Liver (tissue), 9 donors: ENCODE data around the gene PADI3. TPM values are rescaled to one million over a fixed set of nuclear protein-coding genes. Genes with fewer than 3 reads are reported as not detected.

Experiments
- DNase-seq: peaks from one replicate; pipeline ENCODE4 v3.0.0-alpha.2; 2017; ENCODE audit warnings: low spot score
- H3K27ac ChIP-seq, 2 donors: one replicate each; pipeline ENCODE4 v1.7.0; 2013; ENCODE audit warnings: inconsistent platforms in 2 of 2, low read length in 2 of 2, control low read depth in 1 of 2, low read depth in 1 of 2, mild to moderate bottlenecking in 1 of 2
- H3K27me3 ChIP-seq, 4 donors: one replicate each; pipeline versions ENCODE4 v1.6.1 to v1.7.0; 2013; ENCODE audit warnings: low read length in 3 of 4, inconsistent platforms in 1 of 4, mild to moderate bottlenecking in 1 of 4, moderate library complexity in 1 of 4; ENCODE audit not compliant: control insufficient read depth in 4 of 4, insufficient read depth in 4 of 4
- H3K36me3 ChIP-seq, 4 donors: one replicate each; pipeline versions ENCODE4 v1.6.1 to v1.7.0; 2013; ENCODE audit warnings: low read length in 3 of 4, mild to moderate bottlenecking in 3 of 4, low read depth in 1 of 4, moderate library complexity in 1 of 4; ENCODE audit not compliant: control insufficient read depth in 4 of 4, insufficient read depth in 3 of 4
- H3K4me1 ChIP-seq, 4 donors: one replicate each; pipeline versions ENCODE4 v1.6.1 to v1.7.0; 2013; ENCODE audit warnings: low read length in 3 of 4, mild to moderate bottlenecking in 3 of 4, moderate library complexity in 1 of 4; ENCODE audit not compliant: control insufficient read depth in 4 of 4, insufficient read depth in 4 of 4
- H3K4me3 ChIP-seq, 3 donors: one replicate each; pipeline versions ENCODE4 v1.6.1 to v1.7.0; 2013; ENCODE audit warnings: low read length in 3 of 3, control low read depth in 1 of 3, low read depth in 1 of 3, mild to moderate bottlenecking in 1 of 3
- H3K9ac ChIP-seq, 2 donors: one replicate each; pipeline ENCODE4 v1.7.0; 2013; ENCODE audit warnings: low read length in 2 of 2, mild to moderate bottlenecking in 2 of 2, moderate library complexity in 2 of 2, control low read depth in 1 of 2, low read depth in 1 of 2
- H3K9me3 ChIP-seq, 4 donors: one replicate each; pipeline versions ENCODE4 v1.6.1 to v1.7.0; 2013; ENCODE audit warnings: low read length in 3 of 4; ENCODE audit not compliant: control insufficient read depth in 4 of 4
- ATF3 ChIP-seq: IDR thresholded peaks from 2 replicates; pipeline ENCODE4 v1.6.1; 2016; ENCODE audit warnings: antibody characterized with exemption
- CTCF ChIP-seq: fragments of 150-350 bp; IDR thresholded peaks from 2 replicates; pipeline ENCODE4 v1.5.1; 2017; ENCODE audit warnings: improper control_type of control experiment, low read depth, low read length; ENCODE audit not compliant: missing input control
- EGR1 ChIP-seq, 2 donors: IDR thresholded peaks; 2 replicates each; pipeline ENCODE4 v1.6.1; 2016 to 2018; ENCODE audit warnings: antibody characterized with exemption in 2 of 2, low read depth in 2 of 2
- FOXA1 ChIP-seq: IDR thresholded peaks from 2 replicates; pipeline ENCODE4 v1.6.1; 2016; ENCODE audit warnings: antibody characterized with exemption
- FOXA2 ChIP-seq: IDR thresholded peaks from 2 replicates; pipeline ENCODE4 v1.6.1; 2016; ENCODE audit warnings: antibody characterized with exemption
- GABPA ChIP-seq, 2 donors: IDR thresholded peaks in 1 of 2; conservative IDR thresholded peaks in 1 of 2; 2 replicates each; pipeline ENCODE4 v1.6.1; 2016; ENCODE audit warnings: antibody characterized with exemption in 2 of 2, mild to moderate bottlenecking in 1 of 2, moderate library complexity in 1 of 2
- HNF4A ChIP-seq, 2 donors: conservative IDR thresholded peaks; 2 replicates each; pipeline ENCODE4 v1.6.1; 2016; ENCODE audit warnings: antibody characterized with exemption in 2 of 2, mild to moderate bottlenecking in 2 of 2
- JUND ChIP-seq, 2 donors: IDR thresholded peaks; 2 replicates each; pipeline ENCODE4 v1.6.1; 2016; ENCODE audit warnings: antibody characterized with exemption in 2 of 2
- MAX ChIP-seq: IDR thresholded peaks from 2 replicates; pipeline ENCODE4 v1.6.1; 2016; ENCODE audit warnings: antibody characterized with exemption
- NR2F2 ChIP-seq: IDR thresholded peaks from 2 replicates; pipeline ENCODE4 v1.6.1; 2016; ENCODE audit warnings: antibody characterized with exemption
- RAD21 ChIP-seq, 2 donors: IDR thresholded peaks; 2 replicates each; pipeline ENCODE4 v1.6.1; 2016; ENCODE audit warnings: antibody characterized with exemption in 2 of 2, mild to moderate bottlenecking in 2 of 2
- SP1 ChIP-seq: IDR thresholded peaks from 2 replicates; pipeline ENCODE4 v1.6.1; 2018; ENCODE audit warnings: antibody characterized with exemption, mild to moderate bottlenecking
- TAF1 ChIP-seq: conservative IDR thresholded peaks from 2 replicates; pipeline ENCODE4 v1.6.1; 2016; ENCODE audit warnings: antibody characterized with exemption, mild to moderate bottlenecking
- YY1 ChIP-seq: IDR thresholded peaks from 2 replicates; pipeline ENCODE4 v1.6.1; 2016; ENCODE audit warnings: antibody characterized with exemption, mild to moderate bottlenecking
- WGBS: extraction: QIAGEN DNeasy Blood & Tissue Kit; methylation state at CpG from one replicate; pipeline ENCODE4 v1.1.7; 2013; 5-methylcytosine and 5-hydroxymethylcytosine counted together
- polyA plus RNA-seq, 2 donors: library from polyadenylated mRNA; stranded (reverse) in 1 of 2; unstranded in 1 of 2; fragments of 200-250 nt in 1 of 2; fragments of >200 nt in 1 of 2; fragmentation: Nextera tagmentation in 1 of 2; extraction: Ambion mirVana in 1 of 2; gene quantifications; one replicate each; pipeline versions ENCODE4 v1.2.1 to v1.2.3, GENCODE V29; 2013 to 2015
- total RNA-seq, 2 donors: library from RNA; depleted of rRNA; stranded (reverse); fragments of >200 nt; gene quantifications; one replicate each; pipeline ENCODE4 v1.2.3, GENCODE V29; 2014
- TF ChIP-seq, protein P1 (sequence below): IDR thresholded peaks from 2 replicates; pipeline ENCODE4 v1.6.1; 2016; ENCODE audit warnings: antibody characterized with exemption, mild to moderate bottlenecking
- TF ChIP-seq, protein P2 (sequence below): IDR thresholded peaks from 2 replicates; pipeline ENCODE4 v1.6.1; 2016; ENCODE audit warnings: antibody characterized with exemption
- donor health status: healthy.
- donor health status: healthy.
- donor health status: healthy.
- donor health status: healthy.
- donor health status: healthy.

The PADI3 gene
- total and polyA plus RNA-seq, 4 donors, result not detected

DNA sequence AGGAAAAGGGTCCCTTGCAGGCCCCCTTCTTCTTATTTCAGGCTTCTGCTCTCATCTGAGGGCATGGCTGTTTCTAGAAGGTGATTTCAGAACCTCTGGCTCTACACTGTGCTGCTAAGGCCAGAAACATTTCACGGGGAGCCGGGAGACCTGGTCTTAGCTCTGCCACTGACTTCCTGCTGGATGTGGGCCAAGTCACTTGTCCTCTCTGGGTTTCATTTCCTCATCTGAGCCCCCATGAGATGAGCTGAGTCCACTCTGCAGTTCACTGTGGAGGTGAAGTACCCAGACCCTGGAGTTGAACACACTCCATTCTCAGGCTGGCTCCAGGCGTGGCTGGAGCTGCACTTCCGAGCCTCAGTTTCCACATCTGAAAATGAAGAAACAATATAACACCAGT lies 41.9 kb upstream of the PADI3 start:
- WGBS, result 62% methylated on average over 4 of the region's 4 CpGs
- no peaks in the 10 kb centered on the region for H3K9me3 ChIP-seq
- H3K27me3 ChIP-seq, result peaks cover 0 to 3% (median 0%) of the 10 kb centered on the region in 4 donors
- no peak overlapping the region for H3K9ac ChIP-seq
- no peak overlapping the region for H3K4me3 ChIP-seq
- no peak overlapping the region for H3K27ac ChIP-seq
- no peaks in the 10 kb centered on the region for H3K4me1 ChIP-seq
- TF ChIP-seq ATF3, result no peak
- TF ChIP-seq, protein P1, sequence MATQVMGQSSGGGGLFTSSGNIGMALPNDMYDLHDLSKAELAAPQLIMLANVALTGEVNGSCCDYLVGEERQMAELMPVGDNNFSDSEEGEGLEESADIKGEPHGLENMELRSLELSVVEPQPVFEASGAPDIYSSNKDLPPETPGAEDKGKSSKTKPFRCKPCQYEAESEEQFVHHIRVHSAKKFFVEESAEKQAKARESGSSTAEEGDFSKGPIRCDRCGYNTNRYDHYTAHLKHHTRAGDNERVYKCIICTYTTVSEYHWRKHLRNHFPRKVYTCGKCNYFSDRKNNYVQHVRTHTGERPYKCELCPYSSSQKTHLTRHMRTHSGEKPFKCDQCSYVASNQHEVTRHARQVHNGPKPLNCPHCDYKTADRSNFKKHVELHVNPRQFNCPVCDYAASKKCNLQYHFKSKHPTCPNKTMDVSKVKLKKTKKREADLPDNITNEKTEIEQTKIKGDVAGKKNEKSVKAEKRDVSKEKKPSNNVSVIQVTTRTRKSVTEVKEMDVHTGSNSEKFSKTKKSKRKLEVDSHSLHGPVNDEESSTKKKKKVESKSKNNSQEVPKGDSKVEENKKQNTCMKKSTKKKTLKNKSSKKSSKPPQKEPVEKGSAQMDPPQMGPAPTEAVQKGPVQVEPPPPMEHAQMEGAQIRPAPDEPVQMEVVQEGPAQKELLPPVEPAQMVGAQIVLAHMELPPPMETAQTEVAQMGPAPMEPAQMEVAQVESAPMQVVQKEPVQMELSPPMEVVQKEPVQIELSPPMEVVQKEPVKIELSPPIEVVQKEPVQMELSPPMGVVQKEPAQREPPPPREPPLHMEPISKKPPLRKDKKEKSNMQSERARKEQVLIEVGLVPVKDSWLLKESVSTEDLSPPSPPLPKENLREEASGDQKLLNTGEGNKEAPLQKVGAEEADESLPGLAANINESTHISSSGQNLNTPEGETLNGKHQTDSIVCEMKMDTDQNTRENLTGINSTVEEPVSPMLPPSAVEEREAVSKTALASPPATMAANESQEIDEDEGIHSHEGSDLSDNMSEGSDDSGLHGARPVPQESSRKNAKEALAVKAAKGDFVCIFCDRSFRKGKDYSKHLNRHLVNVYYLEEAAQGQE, result no peak
- no peak for TF ChIP-seq HNF4A (conservative IDR thresholded peaks at IDR 0.05)
- H3K36me3 ChIP-seq, result no peaks in the 10 kb centered on the region
- DNase-seq, result no peak

- 71% methylated on average over 5 of the region's 5 CpGs for WGBS
- TF ChIP-seq EGR1 (IDR thresholded peaks at IDR 0.05; ENCODE audit: low read depth in 2 of 2) (no peak), YY1 (no peak), RAD21 (IDR thresholded peaks at IDR 0.05) (no peak), GABPA (IDR thresholded peaks at IDR 0.05 in 1 of 2, conservative IDR thresholded peaks at IDR 0.05 in 1 of 2) (no peak), FOXA1 (no peak), CTCF (no peak), JUND (IDR thresholded peaks at IDR 0.05) (no peak), FOXA2 (no peak), ATF3 (no peak), MAX (no peak), NR2F2 (no peak), TAF1 (no peak), HNF4A (conservative IDR thresholded peaks at IDR 0.05) (no peak), SP1 (no peak)
- TF ChIP-seq, protein P1, result no peak
- TF ChIP-seq, protein P2, sequence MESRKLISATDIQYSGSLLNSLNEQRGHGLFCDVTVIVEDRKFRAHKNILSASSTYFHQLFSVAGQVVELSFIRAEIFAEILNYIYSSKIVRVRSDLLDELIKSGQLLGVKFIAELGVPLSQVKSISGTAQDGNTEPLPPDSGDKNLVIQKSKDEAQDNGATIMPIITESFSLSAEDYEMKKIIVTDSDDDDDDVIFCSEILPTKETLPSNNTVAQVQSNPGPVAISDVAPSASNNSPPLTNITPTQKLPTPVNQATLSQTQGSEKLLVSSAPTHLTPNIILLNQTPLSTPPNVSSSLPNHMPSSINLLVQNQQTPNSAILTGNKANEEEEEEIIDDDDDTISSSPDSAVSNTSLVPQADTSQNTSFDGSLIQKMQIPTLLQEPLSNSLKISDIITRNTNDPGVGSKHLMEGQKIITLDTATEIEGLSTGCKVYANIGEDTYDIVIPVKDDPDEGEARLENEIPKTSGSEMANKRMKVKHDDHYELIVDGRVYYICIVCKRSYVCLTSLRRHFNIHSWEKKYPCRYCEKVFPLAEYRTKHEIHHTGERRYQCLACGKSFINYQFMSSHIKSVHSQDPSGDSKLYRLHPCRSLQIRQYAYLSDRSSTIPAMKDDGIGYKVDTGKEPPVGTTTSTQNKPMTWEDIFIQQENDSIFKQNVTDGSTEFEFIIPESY, result no peak
- H3K4me1 ChIP-seq, result peaks cover 0 to 3% (median under 1%) of the 10 kb centered on the region in 4 donors
- H3K27me3 ChIP-seq, result peaks cover 0 to 3% (median 0%) of the 10 kb centered on the region in 4 donors
- DNase-seq, result no peak
- H3K9me3 ChIP-seq, result no peaks in the 10 kb centered on the region
- H3K36me3 ChIP-seq, result no peaks in the 10 kb centered on the region
- H3K27ac ChIP-seq, result no peak overlapping the region
- no peak overlapping the region for H3K9ac ChIP-seq
- no peak overlapping the region for H3K4me3 ChIP-seq
Observed at GRCh38 chr1:17207540-17207939, 41.4 kb upstream of the PADI3 start.
